ENCODE results near the gene TBCK. TPM values are rescaled to one million over a fixed set of nuclear protein-coding genes. Genes with fewer than 3 reads are reported as not detected.

Gene TBCK
- polyA plus RNA-seq, 1 experiment, result 36.3 TPM

DNA sequence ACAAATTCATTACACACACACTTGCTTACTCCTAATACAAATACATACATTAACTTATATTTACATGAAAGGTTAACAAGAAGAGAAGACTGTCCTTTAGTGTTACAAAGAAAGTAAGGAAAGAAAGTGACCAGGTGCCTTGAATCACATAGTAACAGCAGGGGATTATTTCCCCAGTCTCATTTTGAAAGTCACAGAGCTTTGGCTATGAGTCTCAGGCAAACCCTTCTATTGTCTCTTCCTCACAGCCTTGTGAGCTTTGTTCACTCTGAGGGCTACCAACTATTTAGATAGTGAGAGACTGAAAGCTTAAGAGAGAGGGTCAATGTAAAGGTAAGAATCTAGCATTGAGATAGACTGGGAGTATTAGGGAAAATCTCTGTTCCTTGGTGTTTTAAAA is 259.1 kb downstream of the TBCK start:
- DNase-seq (ENCODE audit: low read depth), result no peak
- no peaks in the 10 kb centered on the region for H3K27me3 ChIP-seq (ENCODE audit: control insufficient read depth, insufficient read depth, low read length)
- no peaks in the 10 kb centered on the region for H3K36me3 ChIP-seq (ENCODE audit: control insufficient read depth, insufficient read depth, low read length)
- H3K4me3 ChIP-seq (ENCODE audit: low read depth, low read length), result no peak overlapping the region
- TF ChIP-seq, protein P1, sequence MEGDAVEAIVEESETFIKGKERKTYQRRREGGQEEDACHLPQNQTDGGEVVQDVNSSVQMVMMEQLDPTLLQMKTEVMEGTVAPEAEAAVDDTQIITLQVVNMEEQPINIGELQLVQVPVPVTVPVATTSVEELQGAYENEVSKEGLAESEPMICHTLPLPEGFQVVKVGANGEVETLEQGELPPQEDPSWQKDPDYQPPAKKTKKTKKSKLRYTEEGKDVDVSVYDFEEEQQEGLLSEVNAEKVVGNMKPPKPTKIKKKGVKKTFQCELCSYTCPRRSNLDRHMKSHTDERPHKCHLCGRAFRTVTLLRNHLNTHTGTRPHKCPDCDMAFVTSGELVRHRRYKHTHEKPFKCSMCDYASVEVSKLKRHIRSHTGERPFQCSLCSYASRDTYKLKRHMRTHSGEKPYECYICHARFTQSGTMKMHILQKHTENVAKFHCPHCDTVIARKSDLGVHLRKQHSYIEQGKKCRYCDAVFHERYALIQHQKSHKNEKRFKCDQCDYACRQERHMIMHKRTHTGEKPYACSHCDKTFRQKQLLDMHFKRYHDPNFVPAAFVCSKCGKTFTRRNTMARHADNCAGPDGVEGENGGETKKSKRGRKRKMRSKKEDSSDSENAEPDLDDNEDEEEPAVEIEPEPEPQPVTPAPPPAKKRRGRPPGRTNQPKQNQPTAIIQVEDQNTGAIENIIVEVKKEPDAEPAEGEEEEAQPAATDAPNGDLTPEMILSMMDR (IDR thresholded peaks at IDR 0.05; ENCODE audit: insufficient read depth, low read depth, low read length), result no peak
- POLR2A ChIA-PET, result no interaction called here
- CTCF ChIA-PET, result no interaction called here

- TF ChIP-seq, protein P1 (IDR thresholded peaks at IDR 0.05; ENCODE audit: insufficient read depth, low read depth, low read length), result no peak
- ChIA-PET CTCF (no interaction called here), POLR2A (no interaction called here)
- no peak for DNase-seq (ENCODE audit: low read depth)
- Histone ChIP-seq H3K36me3 (ENCODE audit: control insufficient read depth, insufficient read depth, low read length) (no peaks in the 10 kb centered on the region), H3K27me3 (ENCODE audit: control insufficient read depth, insufficient read depth, low read length) (no peaks in the 10 kb centered on the region), H3K4me3 (ENCODE audit: low read depth, low read length) (no peak overlapping the region)
Observed at GRCh38 chr4:106051514-106051913, 264.5 kb downstream of the TBCK start.

DNA sequence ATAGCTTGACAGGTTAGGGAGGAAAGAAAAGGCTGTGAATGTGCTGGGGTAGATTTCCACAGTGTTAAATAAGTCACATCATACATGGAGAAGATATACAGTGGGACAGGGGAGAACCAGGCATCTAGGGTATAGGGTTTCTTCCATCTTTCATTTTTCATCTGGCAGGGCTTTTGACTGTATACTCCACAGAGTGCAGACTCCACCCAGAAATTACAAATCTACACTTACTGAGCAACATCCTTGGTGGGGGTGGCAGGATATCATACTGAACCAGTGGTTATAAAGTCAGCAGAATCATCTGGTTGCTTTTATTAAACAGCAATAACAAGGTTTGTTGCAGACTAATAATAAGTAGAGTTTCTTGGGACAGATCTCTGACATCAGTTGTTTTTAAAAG is 266.5 kb downstream of the TBCK start:
- TF ChIP-seq, protein P1 (IDR thresholded peaks at IDR 0.05; ENCODE audit: insufficient read depth, low read depth, low read length), result no peak
- H3K4me3 ChIP-seq (ENCODE audit: low read depth, low read length), result no peak overlapping the region
- CTCF ChIA-PET, result no interaction called here
- POLR2A ChIA-PET, result no interaction called here
- H3K27me3 ChIP-seq (ENCODE audit: control insufficient read depth, insufficient read depth, low read length), result no peaks in the 10 kb centered on the region
- H3K36me3 ChIP-seq (ENCODE audit: control insufficient read depth, insufficient read depth, low read length), result no peaks in the 10 kb centered on the region
- no peak for DNase-seq (ENCODE audit: low read depth)

DNA sequence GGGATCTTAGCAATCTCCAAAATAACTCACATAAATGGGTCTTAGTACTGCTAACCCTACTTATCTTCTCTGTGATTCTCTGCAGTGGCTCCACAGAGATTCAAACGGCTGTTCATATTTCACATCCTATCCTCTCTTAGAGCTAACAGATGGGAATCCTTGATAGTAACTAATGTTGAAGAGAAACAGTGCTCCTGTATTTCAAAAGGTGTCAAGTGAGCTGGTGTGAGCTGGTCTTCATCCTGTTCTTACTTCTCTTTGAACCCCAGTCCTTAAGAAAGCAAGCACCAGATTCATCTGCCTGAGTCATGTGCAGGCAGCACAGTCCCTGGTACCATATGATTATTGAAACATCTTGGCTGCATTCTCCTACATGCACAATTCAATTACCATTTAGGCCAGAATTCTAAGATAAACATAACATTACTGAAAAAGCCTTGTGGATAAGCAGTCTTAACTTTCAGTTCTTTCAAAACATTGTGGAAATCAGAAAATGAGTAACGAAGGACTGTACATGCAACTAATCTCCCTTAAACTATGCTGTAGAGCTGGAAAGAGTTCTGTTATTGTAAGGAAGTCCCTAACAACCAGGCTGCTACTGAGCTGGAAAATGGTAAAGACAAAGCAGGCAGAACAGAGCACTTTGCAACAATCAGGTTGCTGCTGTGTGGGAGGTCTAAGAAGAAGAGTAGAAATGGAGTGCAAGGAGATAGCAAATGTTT is 267.6 kb downstream of the TBCK start:
- ChIA-PET CTCF (interaction anchor here (1.0 kb wide), 1 partner anchor 15 kb away, joined by 3 read pairs; no protein-coding TSS in a partner anchor), POLR2A (no interaction called here)
- DNase-seq (ENCODE audit: low read depth), result no peak
- Histone ChIP-seq H3K36me3 (ENCODE audit: control insufficient read depth, insufficient read depth, low read length) (no peaks in the 10 kb centered on the region), H3K4me3 (ENCODE audit: low read depth, low read length) (no peak overlapping the region), H3K27me3 (ENCODE audit: control insufficient read depth, insufficient read depth, low read length) (no peaks in the 10 kb centered on the region)
- TF ChIP-seq, protein P1 (IDR thresholded peaks at IDR 0.05; ENCODE audit: insufficient read depth, low read depth, low read length), result no peak

- Histone ChIP-seq H3K4me3 (ENCODE audit: low read depth, low read length) (no peak overlapping the region), H3K36me3 (ENCODE audit: control insufficient read depth, insufficient read depth, low read length) (no peaks in the 10 kb centered on the region), H3K27me3 (ENCODE audit: control insufficient read depth, insufficient read depth, low read length) (no peaks in the 10 kb centered on the region)
- TF ChIP-seq, protein P1 (IDR thresholded peaks at IDR 0.05; ENCODE audit: insufficient read depth, low read depth, low read length), result no peak
- no peak for DNase-seq (ENCODE audit: low read depth)
- POLR2A ChIA-PET, result no interaction called here
- CTCF ChIA-PET, result no interaction called here
Observed at GRCh38 chr4:106046083-106046482, 269.9 kb downstream of the TBCK start.

All from BJ (cell line).